ENCODE results near the gene DSN1. TPM values are rescaled to one million over a fixed set of nuclear protein-coding genes. Genes with fewer than 3 reads are reported as not detected.
A peak's percentile ranks its signal among the peaks of the same experiment; 100 is the strongest.

The DSN1 gene
- total and polyA plus RNA-seq, 9 of the 15 experiments (the other 6 are each of a cell fraction or from before 2014, with no cell fraction given): 23.3 to 45.3 (median 31.1) TPM

DNA sequence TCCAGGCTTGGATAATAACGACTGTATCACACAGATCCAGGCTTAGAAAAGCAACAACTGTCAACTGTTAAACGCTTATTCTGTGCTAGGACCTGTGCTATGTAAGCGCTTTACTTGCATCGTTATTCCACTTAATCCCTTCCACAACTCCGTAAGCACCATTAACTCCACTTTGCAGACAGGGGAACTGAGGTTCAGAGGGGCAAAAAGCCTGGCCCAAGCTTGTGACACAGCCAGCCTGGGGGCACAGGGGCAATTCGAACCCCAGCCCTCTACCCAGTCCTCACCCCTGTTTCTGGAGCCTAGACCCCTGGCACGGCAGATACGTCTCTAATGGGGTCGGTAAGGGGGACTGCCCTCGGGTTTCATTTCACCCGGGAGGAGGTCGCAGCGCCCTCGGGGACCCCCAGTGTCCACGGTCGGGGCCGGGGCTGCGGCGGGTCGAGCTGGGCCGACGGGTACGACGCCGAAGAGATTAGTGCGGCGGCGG, 411 bp downstream of the DSN1 start (continued):
- TF ChIP-seq, protein P1, sequence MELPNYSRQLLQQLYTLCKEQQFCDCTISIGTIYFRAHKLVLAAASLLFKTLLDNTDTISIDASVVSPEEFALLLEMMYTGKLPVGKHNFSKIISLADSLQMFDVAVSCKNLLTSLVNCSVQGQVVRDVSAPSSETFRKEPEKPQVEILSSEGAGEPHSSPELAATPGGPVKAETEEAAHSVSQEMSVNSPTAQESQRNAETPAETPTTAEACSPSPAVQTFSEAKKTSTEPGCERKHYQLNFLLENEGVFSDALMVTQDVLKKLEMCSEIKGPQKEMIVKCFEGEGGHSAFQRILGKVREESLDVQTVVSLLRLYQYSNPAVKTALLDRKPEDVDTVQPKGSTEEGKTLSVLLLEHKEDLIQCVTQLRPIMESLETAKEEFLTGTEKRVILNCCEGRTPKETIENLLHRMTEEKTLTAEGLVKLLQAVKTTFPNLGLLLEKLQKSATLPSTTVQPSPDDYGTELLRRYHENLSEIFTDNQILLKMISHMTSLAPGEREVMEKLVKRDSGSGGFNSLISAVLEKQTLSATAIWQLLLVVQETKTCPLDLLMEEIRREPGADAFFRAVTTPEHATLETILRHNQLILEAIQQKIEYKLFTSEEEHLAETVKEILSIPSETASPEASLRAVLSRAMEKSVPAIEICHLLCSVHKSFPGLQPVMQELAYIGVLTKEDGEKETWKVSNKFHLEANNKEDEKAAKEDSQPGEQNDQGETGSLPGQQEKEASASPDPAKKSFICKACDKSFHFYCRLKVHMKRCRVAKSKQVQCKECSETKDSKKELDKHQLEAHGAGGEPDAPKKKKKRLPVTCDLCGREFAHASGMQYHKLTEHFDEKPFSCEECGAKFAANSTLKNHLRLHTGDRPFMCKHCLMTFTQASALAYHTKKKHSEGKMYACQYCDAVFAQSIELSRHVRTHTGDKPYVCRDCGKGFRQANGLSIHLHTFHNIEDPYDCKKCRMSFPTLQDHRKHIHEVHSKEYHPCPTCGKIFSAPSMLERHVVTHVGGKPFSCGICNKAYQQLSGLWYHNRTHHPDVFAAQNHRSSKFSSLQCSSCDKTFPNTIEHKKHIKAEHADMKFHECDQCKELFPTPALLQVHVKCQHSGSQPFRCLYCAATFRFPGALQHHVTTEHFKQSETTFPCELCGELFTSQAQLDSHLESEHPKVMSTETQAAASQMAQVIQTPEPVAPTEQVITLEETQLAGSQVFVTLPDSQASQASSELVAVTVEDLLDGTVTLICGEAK (IDR thresholded peaks at IDR 0.05): peak; percentile 67
- TF ChIP-seq, protein P1 (CRISPR knock-in tag; IDR thresholded peaks at IDR 0.05): no peak
- TF ChIP-seq ZNF274 (IDR thresholded peaks at IDR 0.05; ENCODE audit: borderline replicate concordance, low read depth, low read length): no peak
- TF ChIP-seq, protein P2, sequence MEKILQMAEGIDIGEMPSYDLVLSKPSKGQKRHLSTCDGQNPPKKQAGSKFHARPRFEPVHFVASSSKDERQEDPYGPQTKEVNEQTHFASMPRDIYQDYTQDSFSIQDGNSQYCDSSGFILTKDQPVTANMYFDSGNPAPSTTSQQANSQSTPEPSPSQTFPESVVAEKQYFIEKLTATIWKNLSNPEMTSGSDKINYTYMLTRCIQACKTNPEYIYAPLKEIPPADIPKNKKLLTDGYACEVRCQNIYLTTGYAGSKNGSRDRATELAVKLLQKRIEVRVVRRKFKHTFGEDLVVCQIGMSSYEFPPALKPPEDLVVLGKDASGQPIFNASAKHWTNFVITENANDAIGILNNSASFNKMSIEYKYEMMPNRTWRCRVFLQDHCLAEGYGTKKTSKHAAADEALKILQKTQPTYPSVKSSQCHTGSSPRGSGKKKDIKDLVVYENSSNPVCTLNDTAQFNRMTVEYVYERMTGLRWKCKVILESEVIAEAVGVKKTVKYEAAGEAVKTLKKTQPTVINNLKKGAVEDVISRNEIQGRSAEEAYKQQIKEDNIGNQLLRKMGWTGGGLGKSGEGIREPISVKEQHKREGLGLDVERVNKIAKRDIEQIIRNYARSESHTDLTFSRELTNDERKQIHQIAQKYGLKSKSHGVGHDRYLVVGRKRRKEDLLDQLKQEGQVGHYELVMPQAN (IDR thresholded peaks at IDR 0.05; ENCODE audit: borderline replicate concordance): peak; percentile 66; the same call in 1 of the 2 replicates
- 0 out of 2 replicates have a peak, but pooled peaks have one; percentile 51 for TF ChIP-seq ZNF232 (CRISPR knock-in tag; IDR thresholded peaks at IDR 0.05)
- TF ChIP-seq ARID1B (IDR thresholded peaks at IDR 0.05): 0 out of 2 replicates have a peak, but pooled peaks have one; percentile 7
- no peak for TF ChIP-seq ZSCAN29 (IDR thresholded peaks at IDR 0.05)
- TF ChIP-seq ZNF431 (CRISPR knock-in tag; IDR thresholded peaks at IDR 0.05): 0 out of 2 replicates have a peak, but pooled peaks have one; percentile 38
- TF ChIP-seq SMARCE1 (IDR thresholded peaks at IDR 0.05): 0 out of 2 replicates have a peak, but pooled peaks have one; percentile 23
- TF ChIP-seq, protein P3, sequence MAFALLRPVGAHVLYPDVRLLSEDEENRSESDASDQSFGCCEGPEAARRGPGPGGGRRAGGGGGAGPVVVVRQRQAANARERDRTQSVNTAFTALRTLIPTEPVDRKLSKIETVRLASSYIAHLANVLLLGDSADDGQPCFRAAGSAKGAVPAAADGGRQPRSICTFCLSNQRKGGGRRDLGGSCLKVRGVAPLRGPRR (CRISPR knock-in tag; IDR thresholded peaks at IDR 0.05): no peak
- TF ChIP-seq ZNF217 (CRISPR knock-in tag; IDR thresholded peaks at IDR 0.05): no peak
- TF ChIP-seq, protein P4, sequence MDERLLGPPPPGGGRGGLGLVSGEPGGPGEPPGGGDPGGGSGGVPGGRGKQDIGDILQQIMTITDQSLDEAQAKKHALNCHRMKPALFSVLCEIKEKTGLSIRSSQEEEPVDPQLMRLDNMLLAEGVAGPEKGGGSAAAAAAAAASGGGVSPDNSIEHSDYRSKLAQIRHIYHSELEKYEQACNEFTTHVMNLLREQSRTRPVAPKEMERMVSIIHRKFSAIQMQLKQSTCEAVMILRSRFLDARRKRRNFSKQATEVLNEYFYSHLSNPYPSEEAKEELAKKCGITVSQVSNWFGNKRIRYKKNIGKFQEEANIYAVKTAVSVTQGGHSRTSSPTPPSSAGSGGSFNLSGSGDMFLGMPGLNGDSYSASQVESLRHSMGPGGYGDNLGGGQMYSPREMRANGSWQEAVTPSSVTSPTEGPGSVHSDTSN (CRISPR knock-in tag; IDR thresholded peaks at IDR 0.05; ENCODE audit: low read depth): no peak
- TF ChIP-seq, protein P4 (tag; conservative IDR thresholded peaks at IDR 0.05; ENCODE audit: low read depth): no peak
- peak; percentile 59 for TF ChIP-seq CBFA2T3 (IDR thresholded peaks at IDR 0.05)

Data from K562 (cell line).